Smooth muscle cell (in vitro differentiated cells): ENCODE results near the gene HHATL. TPM values are rescaled to one million over a fixed set of nuclear protein-coding genes. Genes with fewer than 3 reads are reported as not detected.

Experiments used
- DNase-seq: peaks from one replicate; lab custom pipeline; 2025; ENCODE audit not compliant: unreplicated experiment; lab: John Stamatoyannopoulos, UW
- H2AFZ ChIP-seq: fragments of 200-600 bp; sonication (generic); 2 replicates; pipeline ENCODE4 v1.6.0; 2016; ENCODE audit warnings: antibody characterized with exemption, low read depth, mild to moderate bottlenecking
- H3F3A ChIP-seq: fragments of 200-600 bp; sonication (generic); 2 replicates; pipeline ENCODE4 v1.6.0; 2017; ENCODE audit warnings: antibody characterized with exemption, low read depth
- H3K27ac ChIP-seq: fragments of 200-600 bp; sonication (generic); 2 replicates; pipeline ENCODE4 v1.5.1; 2016; ENCODE audit warnings: low read depth, mild to moderate bottlenecking
- H3K27me3 ChIP-seq: fragments of 200-600 bp; sonication (generic); 2 replicates; pipeline ENCODE4 v1.6.1; 2016; ENCODE audit warnings: low read depth, mild to moderate bottlenecking
- H3K36me3 ChIP-seq: fragments of 200-600 bp; sonication (generic); 2 replicates; pipeline ENCODE4 v1.5.1; 2016; ENCODE audit warnings: low read depth
- H3K4me1 ChIP-seq: fragments of 200-600 bp; sonication (generic); 2 replicates; pipeline ENCODE4 v1.5.1; 2016; ENCODE audit warnings: low read depth
- H3K4me2 ChIP-seq: fragments of 200-600 bp; sonication (generic); 2 replicates; pipeline ENCODE4 v1.6.0; 2016; ENCODE audit warnings: mild to moderate bottlenecking
- H3K4me3 ChIP-seq: fragments of 200-600 bp; sonication (generic); 2 replicates; pipeline ENCODE4 v1.5.1; 2016; ENCODE audit warnings: mild to moderate bottlenecking
- H3K79me2 ChIP-seq: fragments of 200-600 bp; sonication (generic); 2 replicates; pipeline ENCODE4 v1.6.0; 2016; ENCODE audit warnings: low read depth, mild to moderate bottlenecking
- H3K9ac ChIP-seq: fragments of 200-600 bp; sonication (generic); 2 replicates; pipeline ENCODE4 v1.6.0; 2016; ENCODE audit warnings: low read depth
- H3K9me3 ChIP-seq: fragments of 200-600 bp; sonication (generic); replicated peaks from 2 replicates; pipeline ENCODE4 v1.5.1; 2016; ENCODE audit warnings: low read depth
- H4K20me1 ChIP-seq: fragments of 200-600 bp; sonication (generic); 2 replicates; pipeline ENCODE4 v1.6.0; 2016; ENCODE audit warnings: low read depth
- WGBS: methylation state at CpG from one replicate; pipeline ENCODE4 v1.1.7; 2016; ENCODE audit warnings: low lambda C conversion rate; 5-methylcytosine and 5-hydroxymethylcytosine counted together
- polyA plus RNA-seq: library from polyadenylated mRNA; unstranded; fragments of >200 nt; fragmentation: Nextera tagmentation; extraction: Ambion mirVana; gene quantifications from 2 replicates; pipeline ENCODE4 v1.2.1, GENCODE V29; 2016
- total RNA-seq: library from RNA; depleted of rRNA; stranded (reverse); fragments of >200 nt; gene quantifications from 2 replicates; pipeline ENCODE4 v1.2.3, GENCODE V29; 2014
- TF ChIP-seq, protein P1 (sequence below): fragments of 200-600 bp; sonication (generic); IDR thresholded peaks from 2 replicates; pipeline ENCODE4 v1.5.1; 2017; ENCODE audit warnings: borderline replicate concordance, mild to moderate bottlenecking, antibody characterized with exemption; ENCODE audit not compliant: insufficient read depth, poor library complexity, severe bottlenecking

Gene HHATL
- total and polyA plus RNA-seq, 2 experiments from 2014 or later: not detected

DNA sequence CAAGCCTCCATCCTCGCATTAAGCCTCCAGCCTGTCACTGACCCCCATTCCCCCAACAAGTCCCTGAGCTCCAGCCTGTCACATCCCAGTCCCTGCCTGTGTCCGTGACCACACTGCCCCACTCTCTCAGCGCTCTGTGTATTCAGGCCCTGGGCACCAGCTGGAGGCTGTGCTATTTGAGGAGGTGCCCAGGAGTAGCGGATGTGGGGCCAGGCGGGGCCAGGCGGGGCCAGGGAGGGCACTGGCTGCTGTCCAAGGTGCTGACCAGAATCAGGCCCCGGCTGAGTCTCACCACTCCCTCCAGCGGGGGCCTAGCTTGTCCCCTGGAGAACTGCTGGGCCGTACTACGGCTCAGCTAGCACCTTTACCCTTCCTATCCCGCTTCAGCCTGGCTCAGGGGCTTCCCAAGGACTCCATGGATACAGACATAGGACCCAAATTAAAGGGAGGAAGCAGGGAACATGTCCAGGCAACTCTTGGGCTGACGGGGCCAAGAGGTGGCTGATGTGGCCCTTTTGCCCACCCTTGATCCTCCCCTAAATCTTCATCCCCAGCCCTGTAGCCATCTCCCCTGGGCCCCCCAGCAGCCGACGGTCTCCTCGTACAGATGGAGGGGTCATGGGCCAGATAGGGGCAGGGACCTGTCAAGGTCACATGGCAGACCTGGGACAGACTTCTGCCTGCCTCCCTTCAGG is 1.1 kb downstream of the HHATL start:
- H3F3A ChIP-seq: no peaks in the 10 kb centered on the region
- peak; percentile 22 for DNase-seq
- no peak overlapping the region for H3K9ac ChIP-seq
- TF ChIP-seq, protein P1, sequence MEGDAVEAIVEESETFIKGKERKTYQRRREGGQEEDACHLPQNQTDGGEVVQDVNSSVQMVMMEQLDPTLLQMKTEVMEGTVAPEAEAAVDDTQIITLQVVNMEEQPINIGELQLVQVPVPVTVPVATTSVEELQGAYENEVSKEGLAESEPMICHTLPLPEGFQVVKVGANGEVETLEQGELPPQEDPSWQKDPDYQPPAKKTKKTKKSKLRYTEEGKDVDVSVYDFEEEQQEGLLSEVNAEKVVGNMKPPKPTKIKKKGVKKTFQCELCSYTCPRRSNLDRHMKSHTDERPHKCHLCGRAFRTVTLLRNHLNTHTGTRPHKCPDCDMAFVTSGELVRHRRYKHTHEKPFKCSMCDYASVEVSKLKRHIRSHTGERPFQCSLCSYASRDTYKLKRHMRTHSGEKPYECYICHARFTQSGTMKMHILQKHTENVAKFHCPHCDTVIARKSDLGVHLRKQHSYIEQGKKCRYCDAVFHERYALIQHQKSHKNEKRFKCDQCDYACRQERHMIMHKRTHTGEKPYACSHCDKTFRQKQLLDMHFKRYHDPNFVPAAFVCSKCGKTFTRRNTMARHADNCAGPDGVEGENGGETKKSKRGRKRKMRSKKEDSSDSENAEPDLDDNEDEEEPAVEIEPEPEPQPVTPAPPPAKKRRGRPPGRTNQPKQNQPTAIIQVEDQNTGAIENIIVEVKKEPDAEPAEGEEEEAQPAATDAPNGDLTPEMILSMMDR: no peak
- H3K36me3 ChIP-seq: no peaks in the 10 kb centered on the region
- H2AFZ ChIP-seq: no peak overlapping the region
- H4K20me1 ChIP-seq: no peaks in the 10 kb centered on the region
- no peaks in the 10 kb centered on the region for H3K79me2 ChIP-seq
- no peak overlapping the region for H3K4me3 ChIP-seq
- peaks cover 2% of the 10 kb centered on the region for H3K27me3 ChIP-seq
- no peak overlapping the region for H3K27ac ChIP-seq
- no peaks in the 10 kb centered on the region for H3K4me1 ChIP-seq
- no peaks in the 10 kb centered on the region for H3K9me3 ChIP-seq
- no peak overlapping the region for H3K4me2 ChIP-seq
- WGBS: 35% methylated on average over 15 of the region's 15 CpGs

DNA sequence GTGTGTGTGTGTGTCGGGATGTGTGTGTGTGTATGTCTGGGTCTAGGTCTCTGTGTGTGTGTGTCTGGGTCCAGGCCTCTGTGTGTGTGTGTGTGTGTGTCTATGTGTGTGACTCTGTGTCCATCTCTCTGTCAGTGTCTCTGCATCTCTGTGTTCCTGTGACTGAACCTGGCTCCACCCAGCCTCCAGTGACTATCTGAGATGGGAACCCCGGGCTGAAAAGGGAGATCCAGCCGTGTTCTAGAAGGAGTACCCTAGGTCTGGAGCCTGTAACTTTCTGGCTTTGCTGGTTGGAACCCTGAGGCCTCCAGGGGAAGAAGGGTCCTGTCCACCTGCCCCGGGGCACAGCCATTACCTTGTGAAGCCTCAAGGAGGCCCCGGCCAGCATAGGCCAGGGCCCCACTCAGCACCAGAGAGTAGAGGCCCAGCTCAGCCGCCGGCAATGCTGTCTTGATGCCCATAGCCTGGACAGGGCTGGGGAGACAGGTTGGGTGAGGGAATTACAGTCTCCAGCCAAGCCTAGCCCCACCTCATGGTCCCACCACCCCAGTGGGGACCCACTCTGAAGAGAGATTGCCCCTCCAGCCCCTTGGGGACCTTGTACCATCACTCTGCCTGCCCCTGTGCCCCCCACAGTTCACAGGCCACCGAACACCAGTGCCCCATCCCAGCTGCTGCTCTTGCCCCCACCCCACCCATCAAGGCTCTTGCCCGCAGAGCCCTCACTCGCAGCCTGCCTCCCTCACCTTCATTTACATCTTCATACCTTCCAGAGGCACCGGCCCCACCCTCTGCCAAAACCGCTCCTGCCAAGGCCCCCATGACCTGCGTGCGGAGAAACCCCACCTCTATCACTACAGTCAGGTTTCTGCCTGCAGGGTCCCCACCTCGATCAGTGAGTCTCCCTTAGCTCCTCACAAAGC is 2.0 kb downstream of the HHATL start:
- peaks cover 6% of the 10 kb centered on the region for H3K27me3 ChIP-seq
- no peaks in the 10 kb centered on the region for H4K20me1 ChIP-seq
- no peaks in the 10 kb centered on the region for H3K4me1 ChIP-seq
- no peak for DNase-seq
- WGBS: 77% methylated on average over 14 of the region's 15 CpGs
- no peaks in the 10 kb centered on the region for H3K9me3 ChIP-seq
- no peaks in the 10 kb centered on the region for H3K36me3 ChIP-seq
- no peak overlapping the region for H2AFZ ChIP-seq
- no peak overlapping the region for H3K9ac ChIP-seq
- no peaks in the 10 kb centered on the region for H3K79me2 ChIP-seq
- H3K4me2 ChIP-seq: no peak overlapping the region
- TF ChIP-seq, protein P1: no peak
- no peaks in the 10 kb centered on the region for H3F3A ChIP-seq
- no peak overlapping the region for H3K27ac ChIP-seq
- no peak overlapping the region for H3K4me3 ChIP-seq

GRCh38 chr3:42699511-42699971 is 3.1 kb downstream of the HHATL start:
- Histone ChIP-seq H3K27me3 (peaks cover 14% of the 10 kb centered on the region), H3K9me3 (no peaks in the 10 kb centered on the region), H3K4me3 (no peak overlapping the region), H3K4me1 (no peaks in the 10 kb centered on the region), H3F3A (no peaks in the 10 kb centered on the region), H3K79me2 (no peaks in the 10 kb centered on the region), H4K20me1 (no peaks in the 10 kb centered on the region), H3K27ac (no peak overlapping the region), H3K36me3 (no peaks in the 10 kb centered on the region), H2AFZ (no peak overlapping the region), H3K4me2 (no peak overlapping the region), H3K9ac (no peak overlapping the region)
- no peak for DNase-seq
- TF ChIP-seq, protein P1: no peak
- 87% methylated on average over 10 of the region's 10 CpGs for WGBS
